Activated T-cell treated with anti-CD3 and anti-CD28 coated beads, Interleukin-2, amount 50 U/mL, for 4 hours (primary cell): ENCODE results near the gene FRMD1. TPM values are rescaled to one million over a fixed set of nuclear protein-coding genes. Genes with fewer than 3 reads are reported as not detected.
A peak's percentile ranks its signal among the peaks of the same experiment; 100 is the strongest.

Experiments used
- ATAC-seq, 2 donors: fragments of 200-7000 bp; cut with Tn5 transposase; one replicate each; pipeline ENCODE4 v1.10.0; 2021
- DNase-seq: peaks from one replicate; pipeline ENCODE4 v3.0.0-alpha.2; 2020
- H3K27me3 Mint-ChIP-seq: one replicate; pipeline ENCODE4 v1.8.0; 2021; ENCODE audit warnings: low read depth, mixed read lengths
- H3K36me3 Mint-ChIP-seq: one replicate; pipeline ENCODE4 v1.8.0; 2022; ENCODE audit warnings: mixed read lengths; ENCODE audit not compliant: insufficient read depth
- H3K4me1 Mint-ChIP-seq: one replicate; pipeline ENCODE4 v1.8.0; 2021; ENCODE audit warnings: low read depth, mixed read lengths
- H3K4me3 Mint-ChIP-seq: one replicate; pipeline ENCODE4 v1.8.0; 2021; ENCODE audit warnings: mild to moderate bottlenecking, moderate library complexity, mixed read lengths
- H3K9me3 Mint-ChIP-seq: one replicate; pipeline ENCODE4 v1.8.0; 2021; ENCODE audit warnings: mixed read lengths
- total RNA-seq, 3 donors: library from RNA; stranded (reverse); gene quantifications; one replicate each; pipeline ENCODE4 v1.2.1, GENCODE V29; 2021

The FRMD1 gene
- total RNA-seq, result not detected

DNA sequence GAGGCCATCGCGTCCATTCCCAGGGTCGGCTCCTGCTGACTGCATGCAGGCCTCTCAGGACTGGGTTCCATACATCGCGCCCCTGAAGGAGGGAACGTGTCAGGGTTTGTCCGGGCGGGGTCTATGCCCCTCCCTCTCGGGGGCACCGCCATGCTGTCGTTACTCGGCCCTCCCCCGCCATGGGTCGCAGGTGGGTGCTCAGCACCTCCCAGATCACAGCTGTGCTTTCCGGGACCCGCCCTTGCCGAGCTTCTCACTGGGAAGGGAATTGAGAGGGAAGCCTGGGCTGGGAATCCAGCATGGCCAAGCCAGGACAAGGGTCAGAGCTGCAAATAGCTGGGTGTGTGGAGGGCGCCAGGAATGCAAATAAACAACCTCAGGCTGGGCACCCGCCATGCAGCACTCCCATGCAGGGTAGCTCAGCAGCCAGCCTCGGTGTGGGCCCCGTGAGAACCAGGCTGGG lies at the start of gene FRMD1:
TSS of gene FRMD1 (minus strand) at position 270 of the 463 bp plus-strand sequence. CDS start at position 152, 118 bp downstream.
- Mint-ChIP-seq H3K36me3 (no peaks in the 10 kb centered on the region), H3K9me3 (no peaks in the 10 kb centered on the region), H3K27me3 (no peaks in the 10 kb centered on the region), H3K4me3 (no peak within 1 kb of the TSS), H3K4me1 (no peaks in the 10 kb centered on the region)
- ATAC-seq (no peak), DNase-seq (no peak)

DNA sequence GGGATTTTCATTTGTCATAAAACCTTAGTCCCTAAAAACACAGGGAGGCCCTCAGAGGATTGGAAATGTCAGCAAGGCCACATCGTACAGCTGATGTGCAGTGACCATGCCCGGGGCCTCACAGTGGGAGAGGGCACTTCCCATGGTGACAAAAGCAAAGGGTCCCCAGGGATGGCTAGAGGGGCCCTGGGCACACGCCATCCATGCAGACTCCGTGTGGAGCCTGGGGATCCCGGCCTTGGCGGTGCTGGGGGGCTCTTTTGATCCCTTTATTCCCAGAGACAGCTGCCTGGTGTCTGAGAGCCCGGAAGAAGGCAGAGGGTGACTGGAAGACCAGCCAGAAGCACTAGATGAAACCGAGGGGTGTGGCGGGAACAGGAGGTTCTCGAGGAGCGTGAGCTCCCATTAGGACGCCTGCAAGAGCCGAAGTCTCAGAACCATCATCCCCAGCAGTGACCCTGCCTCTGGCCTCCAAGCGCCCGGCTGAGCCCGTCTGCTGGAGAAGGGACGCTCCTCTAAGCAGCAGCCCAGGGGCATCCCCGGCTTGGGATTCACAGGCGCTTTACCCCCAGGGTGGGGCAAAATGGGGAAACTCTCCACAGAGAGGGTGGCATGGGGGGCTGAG lies 49.1 kb upstream of the FRMD1 start:
- no peak for DNase-seq
- Mint-ChIP-seq H3K36me3 (no peaks in the 10 kb centered on the region), H3K4me3 (no peak overlapping the region), H3K27me3 (peaks cover 13% of the 10 kb centered on the region), H3K9me3 (no peaks in the 10 kb centered on the region), H3K4me1 (no peaks in the 10 kb centered on the region)
- no peak for ATAC-seq

DNA sequence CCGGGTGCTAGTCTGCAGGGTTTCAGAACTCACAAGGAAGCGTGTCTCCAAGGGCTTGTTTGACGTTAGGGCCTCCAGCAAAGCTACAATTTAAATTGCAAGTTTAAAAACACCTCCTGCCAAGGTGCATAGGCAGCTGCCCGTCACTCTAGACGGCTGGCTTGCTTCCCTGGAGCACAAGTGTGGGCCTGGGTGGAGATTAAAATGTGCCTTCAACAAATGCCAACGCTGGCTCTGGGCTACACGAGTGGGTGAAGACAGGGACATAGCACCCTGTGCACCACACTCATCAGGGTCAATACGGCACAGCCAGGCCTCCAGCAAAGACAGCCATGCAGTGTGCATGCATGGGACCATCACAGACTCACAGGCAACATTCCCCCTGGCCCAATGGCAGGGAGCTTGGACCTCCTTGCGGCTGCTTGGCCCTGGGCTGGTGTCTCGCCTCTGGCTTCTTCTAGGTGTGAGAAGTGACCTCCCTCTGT lies 48.4 kb upstream of the FRMD1 start:
- Mint-ChIP-seq H3K9me3 (no peaks in the 10 kb centered on the region), H3K4me1 (no peaks in the 10 kb centered on the region), H3K27me3 (peaks cover 10% of the 10 kb centered on the region), H3K4me3 (no peak overlapping the region), H3K36me3 (no peaks in the 10 kb centered on the region)
- no peak for DNase-seq
- no peak for ATAC-seq

DNA sequence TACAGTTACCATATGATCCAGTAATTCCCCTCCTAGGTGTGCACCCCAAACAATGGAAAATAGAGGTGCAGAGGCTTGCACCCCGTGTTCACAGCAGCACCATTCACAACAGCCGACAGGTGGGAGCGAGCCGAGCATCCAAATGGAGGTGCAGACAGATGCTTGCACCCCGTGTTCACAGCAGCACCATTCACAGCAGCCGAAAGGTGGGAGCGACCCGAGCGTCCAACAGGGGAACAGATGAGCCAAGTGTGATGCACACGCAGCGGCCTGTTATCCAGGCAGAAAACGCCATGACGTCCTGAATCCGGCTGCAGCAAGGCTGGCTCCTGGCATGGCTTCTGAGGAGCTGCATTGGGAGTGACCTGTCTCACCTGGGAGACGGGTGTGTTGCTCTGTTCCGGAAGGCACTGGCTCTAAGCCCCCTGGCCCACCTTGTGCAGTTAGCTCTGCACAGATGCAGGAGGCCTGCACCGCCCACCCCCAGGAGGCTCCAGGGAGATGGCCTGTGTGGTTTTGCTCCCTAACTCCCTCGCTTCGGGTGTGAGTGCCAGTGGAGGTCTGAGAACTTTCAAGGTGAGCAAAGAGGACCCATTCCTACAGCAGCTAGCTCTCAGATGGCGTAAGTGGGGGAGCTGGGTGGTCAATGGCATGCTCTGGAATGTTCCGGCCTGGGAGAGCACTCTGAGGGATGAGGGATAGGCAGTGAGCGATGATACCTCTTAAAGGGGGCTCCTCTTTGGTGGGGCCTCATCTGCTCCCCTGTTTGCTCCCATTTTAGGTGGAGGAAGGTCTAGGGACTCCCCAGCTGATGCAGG lies 47.8 kb upstream of the FRMD1 start:
- Mint-ChIP-seq H3K4me3 (no peak overlapping the region), H3K4me1 (no peaks in the 10 kb centered on the region), H3K27me3 (peaks cover 6% of the 10 kb centered on the region), H3K9me3 (no peaks in the 10 kb centered on the region), H3K36me3 (no peaks in the 10 kb centered on the region)
- no peak for DNase-seq
- no peak for ATAC-seq

DNA sequence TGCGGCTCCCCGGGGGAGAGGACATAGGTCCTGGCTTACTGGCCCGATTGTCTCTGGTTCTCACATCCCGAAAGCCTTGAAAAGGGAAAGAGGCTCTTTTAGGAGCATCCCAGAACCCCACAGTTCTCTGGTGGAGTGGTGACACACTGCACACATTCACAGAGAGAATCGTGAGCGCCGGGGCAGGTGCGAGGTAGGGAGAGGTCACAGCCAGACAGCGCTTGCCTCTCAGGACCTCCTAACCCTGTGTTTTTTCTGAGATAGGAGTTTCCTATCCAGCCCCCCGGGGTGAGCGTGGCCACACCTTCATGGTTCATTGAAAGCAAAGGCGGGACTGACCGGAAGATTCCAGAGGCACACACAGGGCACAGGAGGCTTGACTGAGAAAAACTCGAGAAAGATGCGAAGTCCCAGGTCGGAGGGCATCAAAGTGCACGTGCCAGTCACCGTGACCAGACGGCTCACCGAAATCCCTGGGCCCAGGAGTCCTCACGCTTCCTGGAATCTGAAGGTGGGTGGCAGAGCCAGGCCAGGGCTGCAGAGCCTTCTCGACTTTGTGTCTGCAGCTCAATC lies 46.5 kb upstream of the FRMD1 start:
- H3K4me1 Mint-ChIP-seq, result no peaks in the 10 kb centered on the region
- H3K9me3 Mint-ChIP-seq, result no peaks in the 10 kb centered on the region
- no peaks in the 10 kb centered on the region for H3K36me3 Mint-ChIP-seq
- ATAC-seq (no peak), DNase-seq (no peak)
- H3K4me3 Mint-ChIP-seq, result no peak overlapping the region
- no peaks in the 10 kb centered on the region for H3K27me3 Mint-ChIP-seq

DNA sequence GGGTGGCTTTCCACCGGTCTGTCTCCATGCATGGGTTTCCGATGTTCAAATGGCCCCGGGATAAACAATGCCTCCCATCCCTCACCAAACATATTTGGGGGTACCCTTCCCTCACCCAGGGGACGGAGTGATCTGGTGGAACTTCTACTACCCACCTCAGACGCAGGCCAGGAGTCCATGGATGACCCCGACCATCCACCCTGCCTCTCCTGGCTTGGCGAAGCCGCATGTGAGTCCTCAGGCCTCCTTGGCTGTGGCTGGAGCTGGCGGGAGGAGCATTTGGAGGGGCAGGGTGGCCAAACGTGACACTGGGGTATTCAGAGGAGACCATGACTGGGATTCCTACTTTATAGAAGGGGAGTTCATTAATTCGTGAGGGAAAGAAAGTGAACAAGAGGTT lies 45.9 kb upstream of the FRMD1 start:
- Mint-ChIP-seq H3K9me3 (no peaks in the 10 kb centered on the region), H3K36me3 (no peaks in the 10 kb centered on the region), H3K27me3 (no peaks in the 10 kb centered on the region), H3K4me3 (no peak overlapping the region), H3K4me1 (no peaks in the 10 kb centered on the region)
- DNase-seq, result no peak
- ATAC-seq, result no peak

DNA sequence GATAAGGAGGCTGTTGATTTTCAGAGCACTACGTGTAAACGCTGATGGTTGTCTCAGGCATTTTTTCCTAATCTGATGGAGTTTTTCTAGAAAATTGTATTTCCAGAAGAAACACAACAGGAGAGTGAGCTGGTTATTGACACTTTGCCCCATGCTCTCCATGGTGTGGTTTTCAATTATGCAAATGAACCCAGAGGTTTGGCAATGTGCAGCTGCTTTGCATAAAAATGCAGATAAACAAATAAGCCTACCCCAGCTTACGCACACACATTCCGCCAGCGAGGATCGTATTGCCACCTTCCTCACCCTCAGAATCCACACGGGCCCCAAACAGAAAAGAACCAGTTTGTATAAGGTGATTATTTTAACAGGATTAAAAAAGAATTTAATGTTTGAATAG lies 45.1 kb upstream of the FRMD1 start:
- no peak for ATAC-seq
- Mint-ChIP-seq H3K27me3 (no peaks in the 10 kb centered on the region), H3K36me3 (no peaks in the 10 kb centered on the region)

DNA sequence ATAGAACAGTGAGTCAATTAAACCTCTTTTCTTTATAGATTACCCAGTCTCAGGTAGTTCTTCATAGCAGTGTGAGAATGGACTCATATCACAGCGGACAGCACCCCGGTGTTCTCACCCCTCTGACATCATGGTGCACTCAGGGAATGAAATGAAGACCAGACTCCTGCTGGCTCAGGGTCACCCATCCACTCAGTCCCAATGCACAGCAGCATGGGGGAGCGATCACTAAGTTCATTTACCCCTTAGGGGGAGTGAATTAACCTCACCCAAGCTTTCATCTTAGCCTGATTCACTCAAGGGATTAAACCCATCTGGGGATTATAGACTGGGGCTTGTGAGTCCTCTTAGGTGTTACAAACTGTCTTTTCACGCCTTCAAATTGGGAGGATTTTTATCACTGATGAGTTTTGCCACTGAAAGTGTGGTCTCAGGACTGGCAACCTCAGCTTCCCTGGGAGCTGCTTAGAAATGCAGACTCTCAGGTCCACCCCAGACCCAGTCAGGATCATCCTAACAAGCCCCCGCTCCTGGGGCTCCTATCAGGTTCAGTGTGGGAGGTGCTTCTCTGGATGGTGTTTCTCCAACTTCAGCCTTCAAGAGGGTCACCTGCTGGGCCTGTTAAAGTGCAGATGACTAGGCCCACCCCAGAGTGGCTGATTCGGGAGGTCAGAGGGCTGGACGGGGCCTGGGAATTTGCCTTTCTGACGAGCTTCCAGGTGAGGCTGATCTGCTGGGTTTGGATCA lies 44.3 kb upstream of the FRMD1 start:
- no peak for ATAC-seq
- no peaks in the 10 kb centered on the region for H3K27me3 Mint-ChIP-seq
- H3K9me3 Mint-ChIP-seq, result no peaks in the 10 kb centered on the region
- H3K4me3 Mint-ChIP-seq, result no peak overlapping the region
- H3K36me3 Mint-ChIP-seq, result no peaks in the 10 kb centered on the region
- no peaks in the 10 kb centered on the region for H3K4me1 Mint-ChIP-seq
- DNase-seq, result no peak

More for the DNA sequence above, 45.1 kb upstream of the FRMD1 start:
- no peak for DNase-seq
- Mint-ChIP-seq H3K9me3 (no peaks in the 10 kb centered on the region), H3K4me1 (no peaks in the 10 kb centered on the region), H3K4me3 (no peak overlapping the region)

DNA sequence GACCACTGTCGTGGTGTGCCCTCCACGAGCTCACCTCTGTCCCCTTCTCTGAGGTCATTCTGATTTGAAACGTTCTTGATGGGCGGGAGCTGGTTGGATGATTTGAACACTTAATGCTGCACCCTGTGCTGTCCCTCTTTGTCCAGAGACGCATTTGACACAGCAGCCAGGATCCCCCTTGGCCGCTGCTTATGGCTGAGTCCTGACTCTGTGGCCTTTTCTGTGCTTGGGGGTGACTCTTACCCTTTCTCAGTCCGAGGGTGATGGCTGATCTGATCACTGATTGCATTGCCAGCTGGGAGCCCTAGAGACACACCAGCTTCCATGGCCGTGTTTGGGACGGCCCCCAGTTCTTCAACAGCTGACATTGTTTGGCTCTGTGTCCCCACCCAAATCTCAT lies 43.5 kb upstream of the FRMD1 start:
- Mint-ChIP-seq H3K4me3 (no peak overlapping the region), H3K27me3 (no peaks in the 10 kb centered on the region), H3K36me3 (no peaks in the 10 kb centered on the region), H3K4me1 (no peaks in the 10 kb centered on the region), H3K9me3 (no peaks in the 10 kb centered on the region)
- DNase-seq (no peak), ATAC-seq (no peak)

DNA sequence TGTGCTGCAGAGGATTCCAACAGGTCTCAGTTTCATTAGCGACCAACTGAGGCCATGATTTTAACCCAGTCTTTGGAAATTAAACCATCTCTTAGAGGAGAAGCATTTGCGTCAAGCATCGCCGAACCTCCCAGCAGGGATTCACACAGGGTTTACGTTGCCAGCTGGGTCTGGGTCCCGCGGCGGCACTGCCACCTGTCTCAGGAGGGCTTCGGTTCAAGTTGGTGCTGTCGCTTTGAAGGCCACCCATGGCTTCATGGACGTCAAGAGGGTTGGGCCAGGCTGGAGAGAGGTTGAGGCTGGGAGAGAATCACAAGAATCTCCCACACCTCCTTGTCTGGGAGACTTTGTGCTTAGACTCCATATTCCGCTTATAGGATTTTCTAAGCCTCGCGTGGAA lies 43.0 kb upstream of the FRMD1 start:
- no peak for ATAC-seq
- no peaks in the 10 kb centered on the region for H3K4me1 Mint-ChIP-seq

DNA sequence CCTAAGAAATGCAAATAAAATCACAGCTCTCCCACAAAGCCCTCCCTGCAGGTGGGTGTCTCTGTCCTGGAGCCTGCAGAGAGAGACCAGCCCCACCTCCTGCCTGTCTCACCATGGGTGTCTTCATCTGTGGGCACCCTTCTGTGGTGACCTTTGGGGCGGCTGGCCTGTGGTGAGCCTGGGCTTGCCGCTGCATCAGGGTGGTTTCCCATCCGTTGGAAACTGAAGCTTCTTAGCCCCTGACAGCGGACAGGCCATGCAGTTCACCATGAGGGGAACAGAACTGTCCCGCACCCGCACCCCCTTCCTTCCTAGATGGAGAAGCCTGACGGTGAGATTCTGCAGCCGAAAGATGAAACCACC lies 42.3 kb upstream of the FRMD1 start:
- Mint-ChIP-seq H3K36me3 (no peaks in the 10 kb centered on the region), H3K4me3 (no peak overlapping the region), H3K27me3 (no peaks in the 10 kb centered on the region), H3K4me1 (no peaks in the 10 kb centered on the region), H3K9me3 (no peaks in the 10 kb centered on the region)
- ATAC-seq, result peak; percentile 18 to 19
- no peak for DNase-seq

More for the DNA sequence above, 43.0 kb upstream of the FRMD1 start:
- Mint-ChIP-seq H3K4me3 (no peak overlapping the region), H3K27me3 (no peaks in the 10 kb centered on the region), H3K36me3 (no peaks in the 10 kb centered on the region), H3K9me3 (no peaks in the 10 kb centered on the region)
- no peak for DNase-seq

DNA sequence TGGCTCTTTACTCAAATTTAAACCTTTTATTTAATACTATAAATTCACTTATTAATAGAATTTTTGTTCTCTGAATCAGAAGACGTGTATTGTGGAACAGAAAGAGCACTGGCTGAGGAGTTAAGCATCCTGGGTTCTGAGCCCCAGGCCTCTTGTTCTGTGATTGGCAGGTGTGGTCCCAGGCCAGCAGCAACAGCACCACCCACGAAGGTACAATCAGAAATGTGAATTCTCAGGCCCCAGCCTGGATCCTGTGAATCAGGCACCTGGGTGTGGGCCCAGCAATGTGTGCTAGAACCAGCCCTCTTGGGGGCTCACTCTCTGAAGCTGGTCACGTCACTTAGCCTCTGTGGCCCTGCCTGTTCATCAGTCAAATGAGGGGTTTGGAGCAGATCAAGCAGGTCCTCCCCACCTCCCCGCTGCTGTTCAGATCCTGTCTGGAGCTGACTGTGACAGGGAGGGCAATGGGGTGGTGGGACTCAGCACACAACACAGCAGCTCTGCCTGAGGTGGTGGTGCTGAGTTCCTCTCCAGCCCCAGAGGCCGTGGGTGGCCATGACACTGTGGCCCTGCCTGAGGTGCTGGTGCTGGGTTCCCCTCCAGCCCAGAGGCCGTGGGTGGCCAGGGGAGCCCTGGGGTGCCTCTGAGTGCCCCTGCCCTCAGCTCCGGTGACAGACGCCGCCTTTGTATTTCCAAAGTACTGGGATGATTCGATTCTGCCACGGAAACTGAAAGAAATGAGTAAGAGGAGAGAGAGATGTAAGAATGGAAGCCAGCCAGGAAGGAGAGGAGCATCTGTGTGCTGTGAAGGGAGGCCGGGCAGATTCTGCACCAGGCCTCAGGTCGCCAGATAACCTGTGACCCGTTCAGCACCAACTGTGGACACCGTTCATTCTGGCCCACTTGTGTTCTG lies 41.6 kb upstream of the FRMD1 start:
- no peaks in the 10 kb centered on the region for H3K36me3 Mint-ChIP-seq
- DNase-seq, result no peak
- H3K4me3 Mint-ChIP-seq, result no peak overlapping the region
- no peaks in the 10 kb centered on the region for H3K9me3 Mint-ChIP-seq
- no peaks in the 10 kb centered on the region for H3K27me3 Mint-ChIP-seq
- no peaks in the 10 kb centered on the region for H3K4me1 Mint-ChIP-seq
- ATAC-seq, result peak; percentile 35 to 49

DNA sequence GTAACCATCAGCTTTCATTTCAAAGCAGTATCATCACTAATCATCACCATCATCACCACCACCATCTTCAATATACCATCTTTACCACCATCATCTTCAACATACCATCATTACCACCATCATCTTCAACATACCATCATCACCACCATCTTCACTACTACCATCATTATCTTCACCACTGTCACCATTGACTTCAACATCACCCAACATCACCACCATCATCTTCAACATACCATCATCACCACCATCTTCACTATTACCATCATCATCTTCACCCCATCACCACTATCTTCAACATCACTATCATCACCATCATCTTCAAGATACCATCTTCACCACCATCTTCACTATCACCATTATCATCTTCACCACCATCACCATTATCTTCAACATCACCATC lies 40.5 kb upstream of the FRMD1 start:
- no peaks in the 10 kb centered on the region for H3K36me3 Mint-ChIP-seq
- ATAC-seq (no peak), DNase-seq (no peak)
- no peak overlapping the region for H3K4me3 Mint-ChIP-seq
- H3K27me3 Mint-ChIP-seq, result no peaks in the 10 kb centered on the region
- H3K9me3 Mint-ChIP-seq, result no peaks in the 10 kb centered on the region
- no peaks in the 10 kb centered on the region for H3K4me1 Mint-ChIP-seq
